Activated CD8-positive, alpha-beta T cell treated with anti-CD3 and anti-CD28 coated beads, Interleukin-2, amount 10 ng/mL, durations not matched to agents 7 days and 5 days (primary cell): Measurements from ENCODE around the gene ITPA. TPM values are rescaled to one million over a fixed set of nuclear protein-coding genes. Genes with fewer than 3 reads are reported as not detected.

Experiments used
- ATAC-seq: fragments of 150-1000 bp; cut with Tn5 transposase; one replicate; pipeline ENCODE4 v1.10.0; 2021; ENCODE audit warnings: moderate library complexity
- CTCF ChIA-PET: fragments of 350-600 bp; sonication (Branson Sonifier 250); formaldehyde crosslinking; loops from one replicate; lab custom pipeline; 2021; ENCODE audit warnings: antibody characterized with exemption; lab: Charles Lee
- POLR2A ChIA-PET: fragments of 350-600 bp; sonication (Branson Sonifier 250); formaldehyde crosslinking; loops from one replicate; lab custom pipeline; 2021; ENCODE audit warnings: antibody characterized with exemption; lab: Charles Lee
- DNase-seq: peaks from one replicate; pipeline ENCODE4 v3.0.0-alpha.2; 2020
- H3K27ac Mint-ChIP-seq: one replicate; pipeline ENCODE4 v1.8.0; 2021; ENCODE audit warnings: mild to moderate bottlenecking, mixed read lengths
- H3K27me3 Mint-ChIP-seq: one replicate; pipeline ENCODE4 v1.8.0; 2021; ENCODE audit warnings: low read depth, mixed read lengths
- H3K36me3 Mint-ChIP-seq: one replicate; pipeline ENCODE4 v1.8.0; 2021; ENCODE audit warnings: low read depth, mixed read lengths
- H3K4me1 Mint-ChIP-seq: one replicate; pipeline ENCODE4 v1.8.0; 2021; ENCODE audit warnings: low read depth, mixed read lengths
- H3K4me3 Mint-ChIP-seq: one replicate; pipeline ENCODE4 v1.8.0; 2021; ENCODE audit warnings: mild to moderate bottlenecking, mixed read lengths
- H3K9me3 Mint-ChIP-seq: one replicate; pipeline ENCODE4 v1.8.0; 2022; ENCODE audit warnings: mixed read lengths; ENCODE audit not compliant: insufficient read depth
- total RNA-seq, 2 experiments: library from RNA; stranded (reverse); gene quantifications; one replicate each; pipeline ENCODE4 v1.2.3, GENCODE V29; 2021

ITPA gene
- total RNA-seq, 2 experiments from 2014 or later = 53.2 to 60.7 TPM

GRCh38 chr20:3233991-3234498 lies 24.7 kb downstream of the ITPA start:
- H3K27ac Mint-ChIP-seq = no peak overlapping the region
- no peaks in the 10 kb centered on the region for H3K4me1 Mint-ChIP-seq
- no peaks in the 10 kb centered on the region for H3K36me3 Mint-ChIP-seq
- H3K4me3 Mint-ChIP-seq = no peak overlapping the region
- ATAC-seq (no peak), DNase-seq (no peak)
- H3K27me3 Mint-ChIP-seq = peaks cover 19% of the 10 kb centered on the region
- CTCF ChIA-PET = no interaction called here
- H3K9me3 Mint-ChIP-seq = no peaks in the 10 kb centered on the region
- POLR2A ChIA-PET = no interaction called here

GRCh38 chr20:3235666-3236324 lies 26.5 kb downstream of the ITPA start:
- CTCF ChIA-PET = no interaction called here
- ATAC-seq (no peak), DNase-seq (no peak)
- Mint-ChIP-seq H3K9me3 (no peaks in the 10 kb centered on the region), H3K36me3 (no peaks in the 10 kb centered on the region), H3K27me3 (peaks cover 32% of the 10 kb centered on the region), H3K4me1 (peaks cover 10% of the 10 kb centered on the region), H3K4me3 (no peak overlapping the region), H3K27ac (no peak overlapping the region)
- POLR2A ChIA-PET = no interaction called here

- Mint-ChIP-seq H3K36me3 (no peaks in the 10 kb centered on the region), H3K4me1 (peaks cover 13% of the 10 kb centered on the region), H3K27me3 (peaks cover 44% of the 10 kb centered on the region), H3K4me3 (peak overlapping the region; percentile 16), H3K27ac (no peak overlapping the region), H3K9me3 (no peaks in the 10 kb centered on the region)
- ChIA-PET POLR2A (no interaction called here), CTCF (no interaction called here)
- no peak for ATAC-seq
- DNase-seq = no peak
Measured at GRCh38 chr20:3237011-3237957, 28.0 kb downstream of the ITPA start.

GRCh38 chr20:3237958-3238615 lies 28.8 kb downstream of the ITPA start:
- Mint-ChIP-seq H3K4me3 (peak overlapping the region; percentile 78), H3K9me3 (no peaks in the 10 kb centered on the region), H3K27ac (no peak overlapping the region), H3K27me3 (peaks cover 46% of the 10 kb centered on the region), H3K36me3 (no peaks in the 10 kb centered on the region), H3K4me1 (peaks cover 13% of the 10 kb centered on the region)
- POLR2A ChIA-PET = no interaction called here
- CTCF ChIA-PET = interaction anchor here (0.9 to 1.4 kb wide), 2 partner anchors 15 to 79 kb away, joined by 3 to 5 read pairs; no protein-coding TSS in a partner anchor
- peak; percentile 27 for DNase-seq
- peak; percentile 32 for ATAC-seq

GRCh38 chr20:3238616-3239025 lies 29.3 kb downstream of the ITPA start:
- no peaks in the 10 kb centered on the region for H3K9me3 Mint-ChIP-seq
- peak overlapping the region; percentile 78 for H3K4me3 Mint-ChIP-seq
- no peaks in the 10 kb centered on the region for H3K36me3 Mint-ChIP-seq
- ATAC-seq = peak; percentile 76
- ChIA-PET CTCF (interaction anchor here (0.9 to 1.4 kb wide), 3 partner anchors 16 to 78 kb away, joined by 3 to 5 read pairs (median 4); no protein-coding TSS in a partner anchor), POLR2A (interaction anchor here (1.1 kb wide), 1 partner anchor 227 kb away, joined by 3 read pairs; no protein-coding TSS in a partner anchor)
- peaks cover 13% of the 10 kb centered on the region for H3K4me1 Mint-ChIP-seq
- H3K27me3 Mint-ChIP-seq = peaks cover 48% of the 10 kb centered on the region
- H3K27ac Mint-ChIP-seq = no peak overlapping the region
- DNase-seq = peak; percentile 76

GRCh38 chr20:3239026-3239866 lies 29.9 kb downstream of the ITPA start, which contains the start of gene SLC4A11:
Gene SLC4A11 (minus strand): TSS chr20:3239190. CDS start chr20:3239137, 53 bp downstream.
- ATAC-seq (peak; percentile 65), DNase-seq (peak; percentile 56)
- CTCF ChIA-PET = interaction anchor here (0.9 to 1.4 kb wide), 4 partner anchors 16 to 77 kb away, joined by 3 to 5 read pairs (median 4); no protein-coding TSS in a partner anchor
- POLR2A ChIA-PET = interaction anchor here (0.8 to 1.1 kb wide), 2 partner anchors 13 to 228 kb away, joined by 3 to 4 read pairs; no protein-coding TSS in a partner anchor
- H3K4me1 Mint-ChIP-seq = peaks cover 13% of the 10 kb centered on the region
- no peak within 1 kb of the TSS for H3K27ac Mint-ChIP-seq
- H3K4me3 Mint-ChIP-seq = peak within 1 kb of the TSS; percentile 82
- H3K9me3 Mint-ChIP-seq = no peaks in the 10 kb centered on the region
- H3K36me3 Mint-ChIP-seq = no peaks in the 10 kb centered on the region
- peaks cover 51% of the 10 kb centered on the region for H3K27me3 Mint-ChIP-seq

GRCh38 chr20:3239867-3240775 lies 30.8 kb downstream of the ITPA start:
- peak; percentile 31 for DNase-seq
- CTCF ChIA-PET = interaction anchor here (0.9 to 1.4 kb wide), 3 partner anchors 21 to 77 kb away, joined by 3 to 5 read pairs (median 4); no protein-coding TSS in a partner anchor
- Mint-ChIP-seq H3K4me3 (peak overlapping the region; percentile 82), H3K27me3 (peaks cover 54% of the 10 kb centered on the region), H3K4me1 (peaks cover 13% of the 10 kb centered on the region), H3K27ac (no peak overlapping the region), H3K36me3 (no peaks in the 10 kb centered on the region), H3K9me3 (no peaks in the 10 kb centered on the region)
- no peak for ATAC-seq
- POLR2A ChIA-PET = interaction anchor here (0.6 to 1.1 kb wide), 3 partner anchors 12 to 229 kb away, joined by 3 to 4 read pairs (median 3); no protein-coding TSS in a partner anchor

GRCh38 chr20:3240776-3241363 lies 31.6 kb downstream of the ITPA start:
- Mint-ChIP-seq H3K4me1 (peaks cover 13% of the 10 kb centered on the region), H3K4me3 (peak overlapping the region; percentile 34), H3K27me3 (peaks cover 56% of the 10 kb centered on the region), H3K27ac (no peak overlapping the region), H3K9me3 (no peaks in the 10 kb centered on the region), H3K36me3 (no peaks in the 10 kb centered on the region)
- DNase-seq (no peak), ATAC-seq (no peak)
- POLR2A ChIA-PET = interaction anchor here (0.6 kb wide), 1 partner anchor 54 kb away, joined by 3 read pairs; no protein-coding TSS in a partner anchor
- CTCF ChIA-PET = no interaction called here

- ChIA-PET POLR2A (interaction anchor here (0.6 kb wide), 1 partner anchor 748 kb away, joined by 4 read pairs; no protein-coding TSS in a partner anchor), CTCF (no interaction called here)
- peaks cover 50% of the 10 kb centered on the region for H3K27me3 Mint-ChIP-seq
- H3K4me1 Mint-ChIP-seq = peaks cover 13% of the 10 kb centered on the region
- no peak overlapping the region for H3K27ac Mint-ChIP-seq
- ATAC-seq (no peak), DNase-seq (no peak)
- H3K9me3 Mint-ChIP-seq = no peaks in the 10 kb centered on the region
- no peaks in the 10 kb centered on the region for H3K36me3 Mint-ChIP-seq
- no peak overlapping the region for H3K4me3 Mint-ChIP-seq
Measured at GRCh38 chr20:3242172-3242692, 32.9 kb downstream of the ITPA start.
